ENCODE results near the gene CCL28. TPM values are rescaled to one million over a fixed set of nuclear protein-coding genes. Genes with fewer than 3 reads are reported as not detected.
"Not testable (repeated sequence)": the region's sequence is repeated elsewhere in the genome, so short reads cannot be mapped to it uniquely, and the experiment has no call there.

The CCL28 gene
- total and polyA plus RNA-seq, 2 of the 13 experiments (the other 11 are each of a cell fraction or from before 2014, with no cell fraction given): 0.03 TPM; not detected in 1

DNA sequence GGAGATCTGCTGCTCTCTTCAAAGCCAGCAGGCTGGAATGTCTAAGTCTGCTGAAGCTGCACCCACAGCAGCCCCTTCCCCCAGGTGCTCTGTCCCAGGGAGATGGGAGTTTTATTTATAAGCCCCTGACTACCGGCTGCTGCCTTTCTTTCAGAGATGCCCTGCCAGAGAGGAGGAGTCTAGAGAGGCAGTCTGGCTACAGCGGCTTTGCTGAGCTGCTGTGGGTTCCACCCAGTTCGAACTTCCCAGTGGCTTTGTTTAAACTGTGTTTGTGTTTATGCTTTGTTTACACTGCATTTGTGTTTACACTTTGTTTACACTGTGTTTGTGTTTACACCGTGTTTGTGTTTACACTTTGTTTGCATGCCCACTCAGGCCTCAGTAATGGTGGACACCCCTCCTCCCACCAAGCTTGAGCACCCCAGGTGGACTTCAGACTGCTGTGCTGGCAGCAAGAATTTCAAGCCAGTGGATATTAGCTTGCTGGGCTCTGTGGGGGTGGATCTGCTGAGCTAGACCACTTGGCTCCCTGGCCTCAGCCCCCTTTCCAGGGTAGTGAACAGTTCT, 45.4 kb downstream of the CCL28 start:
- in situ Hi-C loops (cut with HindIII; ENCODE audit: extremely low pct_ligation_motif_present, low pct_unique_long_range_greater_than_20kb); H4K20me1 ChIP-seq (ENCODE audit: insufficient read depth, low read length); intact Hi-C loops (cut with micrococcal nuclease; ENCODE audit: unreplicated experiment); H3K27me3 ChIP-seq (ENCODE audit: control insufficient read depth in 1 of 2, insufficient read depth in 2 of 2, low read length in 2 of 2); BruUV-seq (replicated peaks); H3K9ac ChIP-seq (ENCODE audit: insufficient read depth, low read depth, low read length); CTCF ChIA-PET (ENCODE audit: low intra/inter-chr PET ratio, low total read pairs); H3K27ac ChIP-seq (ENCODE audit: extremely low read length, insufficient read depth, low read length); H3K36me3 ChIP-seq (replicated peaks in 1 of 2; ENCODE audit: control insufficient read depth in 1 of 2, insufficient read depth in 2 of 2, low read length in 2 of 2); H2AFZ ChIP-seq (ENCODE audit: low read length); H3K9me3 ChIP-seq (ENCODE audit: low read length); H3K79me2 ChIP-seq (ENCODE audit: insufficient read depth, low read length); TF ChIP-seq HNF4G (CRISPR knock-in tag; IDR thresholded peaks at IDR 0.05; ENCODE audit: borderline replicate concordance, low read depth): not testable (repeated sequence)
- 7% methylated on average over 3 of the region's 4 CpGs for whole genome bisulfite sequencing (ENCODE audit: low lambda C conversion rate)
- ATAC-seq (peak; percentile 78), FAIRE-seq (peak; percentile 36), DNase-seq (ENCODE audit: low spot score) (peak; percentile 6)
- TF ChIP-seq, protein P1, sequence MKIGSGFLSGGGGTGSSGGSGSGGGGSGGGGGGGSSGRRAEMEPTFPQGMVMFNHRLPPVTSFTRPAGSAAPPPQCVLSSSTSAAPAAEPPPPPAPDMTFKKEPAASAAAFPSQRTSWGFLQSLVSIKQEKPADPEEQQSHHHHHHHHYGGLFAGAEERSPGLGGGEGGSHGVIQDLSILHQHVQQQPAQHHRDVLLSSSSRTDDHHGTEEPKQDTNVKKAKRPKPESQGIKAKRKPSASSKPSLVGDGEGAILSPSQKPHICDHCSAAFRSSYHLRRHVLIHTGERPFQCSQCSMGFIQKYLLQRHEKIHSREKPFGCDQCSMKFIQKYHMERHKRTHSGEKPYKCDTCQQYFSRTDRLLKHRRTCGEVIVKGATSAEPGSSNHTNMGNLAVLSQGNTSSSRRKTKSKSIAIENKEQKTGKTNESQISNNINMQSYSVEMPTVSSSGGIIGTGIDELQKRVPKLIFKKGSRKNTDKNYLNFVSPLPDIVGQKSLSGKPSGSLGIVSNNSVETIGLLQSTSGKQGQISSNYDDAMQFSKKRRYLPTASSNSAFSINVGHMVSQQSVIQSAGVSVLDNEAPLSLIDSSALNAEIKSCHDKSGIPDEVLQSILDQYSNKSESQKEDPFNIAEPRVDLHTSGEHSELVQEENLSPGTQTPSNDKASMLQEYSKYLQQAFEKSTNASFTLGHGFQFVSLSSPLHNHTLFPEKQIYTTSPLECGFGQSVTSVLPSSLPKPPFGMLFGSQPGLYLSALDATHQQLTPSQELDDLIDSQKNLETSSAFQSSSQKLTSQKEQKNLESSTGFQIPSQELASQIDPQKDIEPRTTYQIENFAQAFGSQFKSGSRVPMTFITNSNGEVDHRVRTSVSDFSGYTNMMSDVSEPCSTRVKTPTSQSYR (CRISPR knock-in tag; IDR thresholded peaks at IDR 0.05; ENCODE audit: borderline replicate concordance): peak; percentile 69; the same call in 1 of the 2 replicates
- TF ChIP-seq FOXP1 (IDR thresholded peaks at IDR 0.05): peak; percentile 98
- TF ChIP-seq FOXP1 (CRISPR knock-in tag; IDR thresholded peaks at IDR 0.05): peak; percentile 97
- peak; percentile 71 for TF ChIP-seq RBM22 (optimal IDR thresholded peaks at IDR 0.05; ENCODE audit: low read length)
- 0 out of 2 replicates have a peak, but pooled peaks have one; percentile 43 for TF ChIP-seq BORCS8-MEF2B (CRISPR knock-in tag; IDR thresholded peaks at IDR 0.05)
- 0 out of 2 replicates have a peak, but pooled peaks have one; percentile 10 for TF ChIP-seq HNF4G (IDR thresholded peaks at IDR 0.05; ENCODE audit: borderline replicate concordance, low read depth, low read length)
- peak; percentile 65 for TF ChIP-seq HNF4A (CRISPR knock-in tag; IDR thresholded peaks at IDR 0.05)
- TF ChIP-seq, protein P2, sequence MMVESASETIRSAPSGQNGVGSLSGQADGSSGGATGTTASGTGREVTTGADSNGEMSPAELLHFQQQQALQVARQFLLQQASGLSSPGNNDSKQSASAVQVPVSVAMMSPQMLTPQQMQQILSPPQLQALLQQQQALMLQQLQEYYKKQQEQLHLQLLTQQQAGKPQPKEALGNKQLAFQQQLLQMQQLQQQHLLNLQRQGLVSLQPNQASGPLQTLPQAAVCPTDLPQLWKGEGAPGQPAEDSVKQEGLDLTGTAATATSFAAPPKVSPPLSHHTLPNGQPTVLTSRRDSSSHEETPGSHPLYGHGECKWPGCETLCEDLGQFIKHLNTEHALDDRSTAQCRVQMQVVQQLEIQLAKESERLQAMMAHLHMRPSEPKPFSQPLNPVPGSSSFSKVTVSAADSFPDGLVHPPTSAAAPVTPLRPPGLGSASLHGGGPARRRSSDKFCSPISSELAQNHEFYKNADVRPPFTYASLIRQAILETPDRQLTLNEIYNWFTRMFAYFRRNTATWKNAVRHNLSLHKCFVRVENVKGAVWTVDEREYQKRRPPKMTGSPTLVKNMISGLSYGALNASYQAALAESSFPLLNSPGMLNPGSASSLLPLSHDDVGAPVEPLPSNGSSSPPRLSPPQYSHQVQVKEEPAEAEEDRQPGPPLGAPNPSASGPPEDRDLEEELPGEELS (CRISPR knock-in tag; IDR thresholded peaks at IDR 0.05): peak; percentile 91
- 0 out of 2 replicates have a peak, but pooled peaks have one; percentile 28 for TF ChIP-seq ZMYM4 (CRISPR knock-in tag; IDR thresholded peaks at IDR 0.05)
- TF ChIP-seq, protein P3, sequence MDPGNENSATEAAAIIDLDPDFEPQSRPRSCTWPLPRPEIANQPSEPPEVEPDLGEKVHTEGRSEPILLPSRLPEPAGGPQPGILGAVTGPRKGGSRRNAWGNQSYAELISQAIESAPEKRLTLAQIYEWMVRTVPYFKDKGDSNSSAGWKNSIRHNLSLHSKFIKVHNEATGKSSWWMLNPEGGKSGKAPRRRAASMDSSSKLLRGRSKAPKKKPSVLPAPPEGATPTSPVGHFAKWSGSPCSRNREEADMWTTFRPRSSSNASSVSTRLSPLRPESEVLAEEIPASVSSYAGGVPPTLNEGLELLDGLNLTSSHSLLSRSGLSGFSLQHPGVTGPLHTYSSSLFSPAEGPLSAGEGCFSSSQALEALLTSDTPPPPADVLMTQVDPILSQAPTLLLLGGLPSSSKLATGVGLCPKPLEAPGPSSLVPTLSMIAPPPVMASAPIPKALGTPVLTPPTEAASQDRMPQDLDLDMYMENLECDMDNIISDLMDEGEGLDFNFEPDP (CRISPR knock-in tag; conservative IDR thresholded peaks at IDR 0.05): 0 out of 2 replicates have a peak, but pooled peaks have one; percentile 35
- TF ChIP-seq, protein P4, sequence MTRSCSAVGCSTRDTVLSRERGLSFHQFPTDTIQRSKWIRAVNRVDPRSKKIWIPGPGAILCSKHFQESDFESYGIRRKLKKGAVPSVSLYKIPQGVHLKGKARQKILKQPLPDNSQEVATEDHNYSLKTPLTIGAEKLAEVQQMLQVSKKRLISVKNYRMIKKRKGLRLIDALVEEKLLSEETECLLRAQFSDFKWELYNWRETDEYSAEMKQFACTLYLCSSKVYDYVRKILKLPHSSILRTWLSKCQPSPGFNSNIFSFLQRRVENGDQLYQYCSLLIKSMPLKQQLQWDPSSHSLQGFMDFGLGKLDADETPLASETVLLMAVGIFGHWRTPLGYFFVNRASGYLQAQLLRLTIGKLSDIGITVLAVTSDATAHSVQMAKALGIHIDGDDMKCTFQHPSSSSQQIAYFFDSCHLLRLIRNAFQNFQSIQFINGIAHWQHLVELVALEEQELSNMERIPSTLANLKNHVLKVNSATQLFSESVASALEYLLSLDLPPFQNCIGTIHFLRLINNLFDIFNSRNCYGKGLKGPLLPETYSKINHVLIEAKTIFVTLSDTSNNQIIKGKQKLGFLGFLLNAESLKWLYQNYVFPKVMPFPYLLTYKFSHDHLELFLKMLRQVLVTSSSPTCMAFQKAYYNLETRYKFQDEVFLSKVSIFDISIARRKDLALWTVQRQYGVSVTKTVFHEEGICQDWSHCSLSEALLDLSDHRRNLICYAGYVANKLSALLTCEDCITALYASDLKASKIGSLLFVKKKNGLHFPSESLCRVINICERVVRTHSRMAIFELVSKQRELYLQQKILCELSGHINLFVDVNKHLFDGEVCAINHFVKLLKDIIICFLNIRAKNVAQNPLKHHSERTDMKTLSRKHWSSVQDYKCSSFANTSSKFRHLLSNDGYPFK (CRISPR knock-in tag; IDR thresholded peaks at IDR 0.05; ENCODE audit: borderline replicate concordance): peak; percentile 46; the same call in 1 of the 2 replicates
- peak; percentile 63; the same call in 1 of the 2 replicates for TF ChIP-seq ZNF292 (CRISPR knock-in tag; IDR thresholded peaks at IDR 0.05; ENCODE audit: borderline replicate concordance, low read depth)
- POLR2A ChIA-PET: interaction anchor here (0.8 kb wide), 1 partner anchor 246 kb away, joined by 3 read pairs; no protein-coding TSS in a partner anchor
- Histone ChIP-seq H3K4me2 (ENCODE audit: low read depth, low read length) (peak overlapping the region; percentile 78), H3K4me3 (replicated peaks in 1 of 3; ENCODE audit: insufficient read depth in 1 of 3, low read depth in 2 of 3, low read length in 3 of 3) (peak overlapping the region in 1 of 3 experiments; percentile 38; a peak in 2 of 6 replicates), H3K4me1 (ENCODE audit: insufficient read depth, low read length) (peaks cover 19% of the 10 kb centered on the region)

Measured in HepG2 (cell line).